ENCODE data around the gene MAP1LC3B2. TPM values are rescaled to one million over a fixed set of nuclear protein-coding genes. Genes with fewer than 3 reads are reported as not detected.

The MAP1LC3B2 gene
- total RNA-seq, 4 donors from 2014 or later = 1.1 to 1.8 (median 1.8) TPM; not detected in 1

DNA sequence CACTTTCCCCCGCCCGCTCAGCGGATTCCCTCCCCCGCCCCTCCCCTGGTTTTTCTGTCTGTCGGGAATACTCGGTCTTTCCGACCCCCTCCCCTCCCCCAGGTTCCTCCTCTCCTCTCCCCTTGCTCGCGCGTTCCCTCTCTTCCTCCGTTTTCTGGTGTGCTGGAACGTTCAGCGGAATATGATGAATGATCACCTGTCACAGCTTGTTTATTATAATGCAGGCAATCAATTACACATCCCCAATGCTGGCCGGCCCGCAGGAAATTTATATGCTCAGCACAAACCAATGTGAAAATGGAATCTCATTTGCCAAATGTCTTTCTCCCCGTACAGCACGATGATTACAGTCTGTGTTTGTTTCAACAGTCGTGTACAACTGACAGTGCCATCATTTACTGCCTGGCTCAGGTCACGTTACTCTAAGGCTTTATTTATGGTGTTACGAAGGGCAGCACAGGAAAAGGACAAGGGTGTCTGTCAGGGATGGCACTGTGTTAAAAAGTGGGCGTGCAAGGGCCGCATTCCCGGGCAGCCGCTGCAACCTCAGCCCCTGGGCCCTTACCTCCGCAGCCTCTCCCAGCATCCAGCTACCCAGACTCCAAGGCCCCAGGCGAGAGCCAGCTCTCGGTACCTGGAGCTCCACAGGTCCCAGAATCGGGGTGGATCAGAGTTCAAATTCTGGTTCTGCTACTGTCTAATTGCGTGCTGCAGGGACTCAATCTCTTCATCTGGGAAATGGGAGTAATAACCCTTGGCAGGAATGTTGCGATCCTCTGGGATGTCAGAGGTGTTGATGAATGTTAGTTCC lies 24.7 kb upstream of the MAP1LC3B2 start:
- no peaks in the 10 kb centered on the region for H3K27me3 ChIP-seq
- H3K4me1 ChIP-seq = peaks cover 0 to 52% (median 6%) of the 10 kb centered on the region in 3 donors
- ATAC-seq = peak; percentile 35
- H3K36me3 ChIP-seq = no peaks in the 10 kb centered on the region
- peak overlapping the region; percentile 79 to 94 (median 85) for H3K27ac ChIP-seq
- H3K9me3 ChIP-seq = no peaks in the 10 kb centered on the region
- WGBS, 2 donors (ENCODE audit: low coverage in 1 of 2) = 3 to 21% methylated on average over 11 to 17 of the region's 30 CpGs
- TF ChIP-seq CTCF (IDR thresholded peaks at IDR 0.05) (no peak), POLR2AphosphoS5 (IDR thresholded peaks at IDR 0.05) (peak; percentile 64)
- peak overlapping the region; percentile 56 to 92 for H3K4me3 ChIP-seq

- no peaks in the 10 kb centered on the region for H3K9me3 ChIP-seq
- no peak for ATAC-seq
- H3K36me3 ChIP-seq = no peaks in the 10 kb centered on the region
- H3K27me3 ChIP-seq = no peaks in the 10 kb centered on the region
- peak overlapping the region in 2 of 4 donors; percentile 79 to 88 for H3K27ac ChIP-seq
- WGBS, 2 donors (ENCODE audit: low coverage in 1 of 2) = 20 to 50% methylated on average over 1 to 3 of the region's 5 CpGs
- peaks cover 0 to 53% (median 10%) of the 10 kb centered on the region in 3 donors for H3K4me1 ChIP-seq
- no peak for TF ChIP-seq EP300 (IDR thresholded peaks at IDR 0.05)
- TF ChIP-seq CTCF (IDR thresholded peaks at IDR 0.05) = no peak
- no peak overlapping the region for H3K4me3 ChIP-seq
These were observed 23.9 kb upstream of the MAP1LC3B2 start for GRCh38 chr12:116535241-116535640.

DNA sequence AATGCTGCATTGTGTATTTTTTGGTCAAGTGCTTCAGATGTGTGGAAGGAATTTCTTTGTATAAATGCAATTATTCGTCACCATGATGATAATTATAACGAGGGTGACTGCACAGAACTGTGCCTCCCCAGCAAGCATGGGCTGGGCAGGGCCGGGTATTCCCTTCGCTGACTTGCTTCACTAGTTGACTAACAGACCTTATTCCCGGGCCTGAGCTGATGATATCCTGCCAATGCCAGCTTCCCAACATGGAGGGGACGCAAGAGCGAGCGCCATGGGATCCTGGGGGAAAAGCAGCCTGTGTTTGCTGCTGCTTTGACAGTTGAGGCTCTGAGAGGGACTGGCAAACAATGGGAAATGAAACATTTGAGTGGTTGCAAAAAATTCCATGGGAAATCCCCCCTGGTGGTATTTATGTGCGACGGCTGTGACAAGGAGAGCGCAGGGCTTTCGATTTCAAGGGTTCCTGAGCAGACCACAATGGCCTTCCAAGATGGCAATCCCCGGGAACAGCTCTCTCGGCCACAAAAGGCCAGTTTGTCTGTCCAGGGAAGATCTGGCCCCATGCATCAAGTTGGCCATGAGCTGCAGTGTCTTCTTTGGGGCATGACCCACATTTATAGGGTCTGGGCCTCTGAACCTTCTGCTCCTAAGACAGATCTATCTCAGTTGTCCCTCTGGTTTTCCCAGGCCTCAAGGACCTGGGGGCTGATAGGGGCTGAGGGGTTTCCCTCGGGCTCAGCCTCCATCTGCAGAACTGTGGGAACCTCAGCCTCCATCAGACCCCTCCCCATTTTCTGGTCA lies 21.9 kb upstream of the MAP1LC3B2 start:
- Histone ChIP-seq H3K4me3 (no peak overlapping the region), H3K36me3 (no peaks in the 10 kb centered on the region), H3K27me3 (no peaks in the 10 kb centered on the region), H3K4me1 (peaks cover 0 to 57% (median 10%) of the 10 kb centered on the region in 3 donors), H3K27ac (peak overlapping the region in 3 of 4 donors; percentile 2 to 38 (median 18)), H3K9me3 (no peaks in the 10 kb centered on the region)
- no peak for ATAC-seq
- TF ChIP-seq POLR2AphosphoS5 (IDR thresholded peaks at IDR 0.05) = no peak
- no peak for TF ChIP-seq CTCF (IDR thresholded peaks at IDR 0.05)
- TF ChIP-seq POLR2A (IDR thresholded peaks at IDR 0.05) = no peak
- TF ChIP-seq EP300 (IDR thresholded peaks at IDR 0.05) = no peak
- WGBS, 2 donors (ENCODE audit: low coverage in 1 of 2) = 53 to 94% methylated on average over 6 of the region's 15 CpGs

- WGBS, 2 donors (ENCODE audit: low coverage in 1 of 2) = 44 to 60% methylated on average over 1 of the region's 1 CpG
- no peaks in the 10 kb centered on the region for H3K27me3 ChIP-seq
- H3K4me3 ChIP-seq = no peak overlapping the region
- H3K27ac ChIP-seq = peak overlapping the region in 2 of 4 donors; percentile 31 to 58
- no peak for ATAC-seq
- no peak for TF ChIP-seq EP300 (IDR thresholded peaks at IDR 0.05)
- TF ChIP-seq CTCF (IDR thresholded peaks at IDR 0.05) = no peak
- TF ChIP-seq POLR2AphosphoS5 (IDR thresholded peaks at IDR 0.05) = no peak
- TF ChIP-seq POLR2A (IDR thresholded peaks at IDR 0.05) = no peak
- H3K4me1 ChIP-seq = peaks cover 0 to 58% (median 7%) of the 10 kb centered on the region in 3 donors
- H3K9me3 ChIP-seq = no peaks in the 10 kb centered on the region
- H3K36me3 ChIP-seq = no peaks in the 10 kb centered on the region
These were observed 21.0 kb upstream of the MAP1LC3B2 start for GRCh38 chr12:116538076-116538591.

All from gastroesophageal sphincter (tissue), 4 donors.